GM23248 (cell line): ENCODE results near the gene FAM163B. TPM values are rescaled to one million over a fixed set of nuclear protein-coding genes. Genes with fewer than 3 reads are reported as not detected.
"Not testable (repeated sequence)": the region's sequence is repeated elsewhere in the genome, so short reads cannot be mapped to it uniquely, and the experiment has no call there.

ENCODE experiments used
- DNase-seq: peaks from one replicate; pipeline ENCODE4 v3.0.0-alpha.2; 2015
- H2AFZ ChIP-seq: fragments of 200-600 bp; sonication (generic); 2 replicates; pipeline ENCODE4 v1.6.1; 2016; ENCODE audit warnings: antibody characterized with exemption
- H3F3A ChIP-seq: fragments of 200-600 bp; sonication (generic); 2 replicates; pipeline ENCODE4 v1.6.1; 2016; ENCODE audit warnings: mild to moderate bottlenecking, antibody characterized with exemption, mixed run types; ENCODE audit not compliant: insufficient read depth
- H3K27ac ChIP-seq: fragments of 200-600 bp; sonication (generic); 2 replicates; pipeline ENCODE4 v1.5.1; 2016; ENCODE audit warnings: mild to moderate bottlenecking
- H3K27me3 ChIP-seq: fragments of 200-600 bp; sonication (generic); replicated peaks from 2 replicates; pipeline ENCODE4 v1.6.1; 2016; ENCODE audit warnings: mild to moderate bottlenecking; ENCODE audit not compliant: insufficient read depth
- H3K36me3 ChIP-seq: fragments of 200-600 bp; sonication (generic); 2 replicates; pipeline ENCODE4 v1.6.1; 2016; ENCODE audit warnings: low read depth, mild to moderate bottlenecking
- H3K4me1 ChIP-seq: fragments of 200-600 bp; sonication (generic); 2 replicates; pipeline ENCODE4 v1.6.1; 2016; ENCODE audit warnings: mild to moderate bottlenecking; ENCODE audit not compliant: insufficient read depth
- H3K4me2 ChIP-seq: fragments of 200-600 bp; sonication (generic); one replicate; pipeline ENCODE4 v1.6.1; 2016; ENCODE audit warnings: mild to moderate bottlenecking; ENCODE audit not compliant: unreplicated experiment
- H3K4me3 ChIP-seq: fragments of 200-600 bp; sonication (generic); 2 replicates; pipeline ENCODE4 v1.5.1; 2016; ENCODE audit warnings: mild to moderate bottlenecking
- H3K79me2 ChIP-seq: fragments of 200-600 bp; sonication (generic); 2 replicates; pipeline ENCODE4 v1.6.1; 2016; ENCODE audit warnings: mild to moderate bottlenecking; ENCODE audit not compliant: insufficient read depth
- H3K9ac ChIP-seq: fragments of 200-600 bp; sonication (generic); 2 replicates; pipeline ENCODE4 v1.6.1; 2016; ENCODE audit warnings: mild to moderate bottlenecking
- H3K9me2 ChIP-seq: fragments of 200-600 bp; sonication (generic); 2 replicates; pipeline ENCODE4 v1.6.1; 2016; ENCODE audit warnings: mixed run types, mild to moderate bottlenecking, moderate library complexity; ENCODE audit not compliant: insufficient read depth
- H3K9me3 ChIP-seq: fragments of 200-600 bp; sonication (generic); one replicate; pipeline ENCODE4 v1.6.1; 2017; ENCODE audit warnings: low read depth
- H4K20me1 ChIP-seq: fragments of 200-600 bp; sonication (generic); 2 replicates; pipeline ENCODE4 v1.6.0; 2016; ENCODE audit not compliant: insufficient read depth
- EZH2 ChIP-seq: fragments of 200-600 bp; sonication (generic); IDR thresholded peaks from 2 replicates; pipeline ENCODE4 v1.6.1; 2018; ENCODE audit warnings: antibody characterized with exemption, mild to moderate bottlenecking; ENCODE audit not compliant: insufficient read depth, poor library complexity, severe bottlenecking
- EZH2phosphoT487 ChIP-seq: fragments of 200-600 bp; sonication (generic); IDR thresholded peaks from 2 replicates; pipeline ENCODE4 v1.6.1; 2018; ENCODE audit warnings: antibody characterized with exemption, moderate library complexity, mild to moderate bottlenecking, low read depth; ENCODE audit not compliant: insufficient read depth
- WGBS, 2 experiments: methylation state at CpG; one replicate each; pipeline ENCODE4 v1.1.6; 2015 to 2017; ENCODE audit warnings: low lambda C conversion rate in 2 of 2, low coverage in 1 of 2; ENCODE audit errors: missing lambda C conversion rate in 2 of 2; 5-methylcytosine and 5-hydroxymethylcytosine counted together
- in situ Hi-C: fragments of 300-500 bp; cut with MboI; formaldehyde crosslinking; loops from 2 replicates; pipeline ENCODE4 v1.15.0; 2020
- polyA plus RNA-seq: library from polyadenylated mRNA; unstranded; fragments of >200 nt; fragmentation: Nextera tagmentation; extraction: Ambion mirVana; gene quantifications from 2 replicates; pipeline ENCODE4 v1.2.1, GENCODE V29; 2016
- total RNA-seq: library from RNA; depleted of rRNA; stranded (reverse); fragments of >200 nt; shearing (Covaris generic); gene quantifications from 2 replicates; pipeline ENCODE4 v1.2.3, GENCODE V29; 2014

Gene FAM163B
- total and polyA plus RNA-seq, 2 experiments from 2014 or later, result not detected

GRCh38 chr9:133631111-133631510 lies 21.9 kb upstream of the FAM163B start:
- TF ChIP-seq EZH2, result no peak
- no peak for TF ChIP-seq EZH2phosphoT487
- peaks cover 31% of the 10 kb centered on the region for H3K27me3 ChIP-seq
- H3K9me2 ChIP-seq, result no peaks in the 10 kb centered on the region
- H3F3A ChIP-seq, result no peaks in the 10 kb centered on the region
- no peak overlapping the region for H3K27ac ChIP-seq
- H3K4me3 ChIP-seq, result no peak overlapping the region
- in situ Hi-C loops, result no loop called here
- DNase-seq, result no peak
- H3K4me2 ChIP-seq, result no peak overlapping the region
- no peaks in the 10 kb centered on the region for H3K79me2 ChIP-seq
- H3K9me3 ChIP-seq, result no peaks in the 10 kb centered on the region
- H3K4me1 ChIP-seq, result no peaks in the 10 kb centered on the region
- 68 to 76% methylated on average over 12 of the region's 12 CpGs for WGBS, 2 experiments
- H4K20me1 ChIP-seq, result no peaks in the 10 kb centered on the region
- H3K9ac ChIP-seq, result no peak overlapping the region
- no peaks in the 10 kb centered on the region for H3K36me3 ChIP-seq
- H2AFZ ChIP-seq, result no peak overlapping the region

- H4K20me1 ChIP-seq, result no peaks in the 10 kb centered on the region
- 63 to 69% methylated on average over 18 to 23 of the region's 23 CpGs for WGBS, 2 experiments
- in situ Hi-C loops, result no loop called here
- no peaks in the 10 kb centered on the region for H3F3A ChIP-seq
- H3K27ac ChIP-seq, result no peak overlapping the region
- H2AFZ ChIP-seq, result no peak overlapping the region
- H3K9me2 ChIP-seq, result no peaks in the 10 kb centered on the region
- H3K9ac ChIP-seq, result no peak overlapping the region
- no peaks in the 10 kb centered on the region for H3K36me3 ChIP-seq
- H3K27me3 ChIP-seq, result peaks cover 23% of the 10 kb centered on the region
- no peak overlapping the region for H3K4me2 ChIP-seq
- no peak for TF ChIP-seq EZH2
- TF ChIP-seq EZH2phosphoT487, result no peak
- no peaks in the 10 kb centered on the region for H3K4me1 ChIP-seq
- no peak overlapping the region for H3K4me3 ChIP-seq
- DNase-seq, result no peak
- no peaks in the 10 kb centered on the region for H3K9me3 ChIP-seq
- H3K79me2 ChIP-seq, result no peaks in the 10 kb centered on the region
Observed at GRCh38 chr9:133629221-133630110, 20.3 kb upstream of the FAM163B start.

- no peak overlapping the region for H3K27ac ChIP-seq
- in situ Hi-C loops, result no loop called here
- no peak for DNase-seq
- H2AFZ ChIP-seq, result no peak overlapping the region
- no peaks in the 10 kb centered on the region for H3K9me3 ChIP-seq
- no peaks in the 10 kb centered on the region for H4K20me1 ChIP-seq
- no peak overlapping the region for H3K4me3 ChIP-seq
- no peaks in the 10 kb centered on the region for H3K4me1 ChIP-seq
- TF ChIP-seq EZH2 (no peak), EZH2phosphoT487 (no peak)
- H3K36me3 ChIP-seq, result no peaks in the 10 kb centered on the region
- WGBS, 2 experiments, result 48 to 53% methylated on average over 8 of the region's 8 CpGs
- no peaks in the 10 kb centered on the region for H3K79me2 ChIP-seq
- no peak overlapping the region for H3K9ac ChIP-seq
- H3K9me2 ChIP-seq, result no peaks in the 10 kb centered on the region
- no peak overlapping the region for H3K4me2 ChIP-seq
- peaks cover 16% of the 10 kb centered on the region for H3K27me3 ChIP-seq
- no peaks in the 10 kb centered on the region for H3F3A ChIP-seq
Observed at GRCh38 chr9:133628766-133629165, 19.6 kb upstream of the FAM163B start.

- TF ChIP-seq EZH2, result no peak
- TF ChIP-seq EZH2phosphoT487, result no peak
- WGBS, 2 experiments, result 14 to 30% methylated on average over 3 of the region's 3 CpGs
- Histone ChIP-seq H3K9ac (no peak overlapping the region), H3K4me3 (no peak overlapping the region), H4K20me1 (no peaks in the 10 kb centered on the region), H2AFZ (no peak overlapping the region), H3K79me2 (no peaks in the 10 kb centered on the region), H3K9me2 (no peaks in the 10 kb centered on the region), H3K4me1 (no peaks in the 10 kb centered on the region), H3K9me3 (no peaks in the 10 kb centered on the region), H3K36me3 (no peaks in the 10 kb centered on the region), H3F3A (no peaks in the 10 kb centered on the region), H3K4me2 (no peak overlapping the region), H3K27me3 (peaks cover 18% of the 10 kb centered on the region), H3K27ac (no peak overlapping the region)
- in situ Hi-C loops, result no loop called here
- no peak for DNase-seq
Observed at GRCh38 chr9:133627341-133627740, 18.2 kb upstream of the FAM163B start.

GRCh38 chr9:133626008-133626407 lies 16.8 kb upstream of the FAM163B start:
- H3K27ac ChIP-seq, H4K20me1 ChIP-seq, DNase-seq, H3K9ac ChIP-seq, H3K79me2 ChIP-seq, H3K36me3 ChIP-seq, in situ Hi-C loops, H3K4me3 ChIP-seq, H3K9me2 ChIP-seq, H2AFZ ChIP-seq, H3K9me3 ChIP-seq, H3K4me2 ChIP-seq, H3K4me1 ChIP-seq, H3F3A ChIP-seq: not testable (repeated sequence)
- peaks cover 27% of the 10 kb centered on the region for H3K27me3 ChIP-seq
